MG63 (cell line): ENCODE results near the gene HOXB6. TPM values are rescaled to one million over a fixed set of nuclear protein-coding genes. Genes with fewer than 3 reads are reported as not detected.

Experiments used
- DNase-seq: peaks from one replicate; pipeline ENCODE4 v3.0.0-alpha.2; 2020
- H3K27me3 ChIP-seq: fragments of 250-450 bp; sonication (Bioruptor Pico); 2 replicates; pipeline ENCODE4 v1.5.1; 2020; ENCODE audit warnings: mild to moderate bottlenecking, moderate library complexity
- H3K36me3 ChIP-seq: fragments of 250-450 bp; sonication (Bioruptor Pico); 2 replicates; pipeline ENCODE4 v1.5.1; 2020; ENCODE audit warnings: mild to moderate bottlenecking, moderate library complexity
- H3K4me3 ChIP-seq: fragments of 250-450 bp; sonication (Bioruptor Pico); 2 replicates; pipeline ENCODE4 v1.5.1; 2020; ENCODE audit warnings: mild to moderate bottlenecking, moderate library complexity
- H3K9me3 ChIP-seq: fragments of 250-450 bp; sonication (Bioruptor Pico); 2 replicates; pipeline ENCODE4 v1.5.1; 2020; ENCODE audit warnings: mild to moderate bottlenecking, moderate library complexity
- total RNA-seq: library from RNA; depleted of rRNA; stranded (reverse); fragments of >200 nt; shearing (Covaris generic); gene quantifications from 2 replicates; pipeline ENCODE4 v1.2.3, GENCODE V29; 2014; ENCODE audit warnings: low replicate concordance

Gene HOXB6
- total RNA-seq, 1 experiment from 2014 or later: 7.0 TPM

DNA sequence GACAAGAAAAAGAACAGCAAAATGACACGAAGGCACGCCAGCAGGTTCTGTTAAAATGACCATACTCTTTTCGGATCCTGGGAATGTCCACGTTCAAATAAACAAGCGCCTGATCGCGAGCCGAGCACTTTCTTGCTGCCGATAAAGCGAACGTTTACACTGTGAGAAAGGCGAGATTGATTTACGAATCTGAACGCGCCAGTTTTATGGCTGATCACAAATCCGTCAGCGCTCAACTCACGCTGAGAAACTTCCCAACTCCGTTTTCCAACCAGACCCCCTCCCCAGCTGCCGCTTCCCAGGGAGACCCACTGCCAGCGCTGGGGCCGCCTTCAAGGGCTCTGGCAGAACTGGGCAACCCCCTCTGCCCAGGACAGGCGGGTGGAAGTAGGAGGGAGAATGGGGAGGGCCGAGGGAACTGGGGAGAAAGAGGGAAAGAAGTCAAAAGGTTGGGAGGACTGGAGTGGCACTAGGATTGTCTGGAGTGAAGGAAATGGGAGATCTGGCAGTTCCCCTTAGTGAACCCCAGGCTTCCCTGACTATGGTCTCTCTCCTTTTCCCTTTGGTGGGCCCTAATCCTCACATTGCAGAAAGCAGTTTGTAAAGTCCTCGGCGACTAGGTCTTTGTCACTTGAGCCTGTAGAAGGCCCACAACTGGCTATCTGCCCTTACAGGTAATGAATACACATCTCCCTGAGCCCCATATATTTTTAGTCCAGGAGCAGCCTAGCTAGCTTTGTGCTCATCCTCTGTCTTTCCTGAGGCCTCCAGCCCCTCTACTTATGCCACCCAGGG is 33.6 kb downstream of the HOXB6 start:
- Histone ChIP-seq H3K9me3 (no peaks in the 10 kb centered on the region), H3K4me3 (peak overlapping the region; percentile 34), H3K36me3 (peaks cover 43% of the 10 kb centered on the region), H3K27me3 (no peaks in the 10 kb centered on the region)
- DNase-seq: peak; percentile 65

DNA sequence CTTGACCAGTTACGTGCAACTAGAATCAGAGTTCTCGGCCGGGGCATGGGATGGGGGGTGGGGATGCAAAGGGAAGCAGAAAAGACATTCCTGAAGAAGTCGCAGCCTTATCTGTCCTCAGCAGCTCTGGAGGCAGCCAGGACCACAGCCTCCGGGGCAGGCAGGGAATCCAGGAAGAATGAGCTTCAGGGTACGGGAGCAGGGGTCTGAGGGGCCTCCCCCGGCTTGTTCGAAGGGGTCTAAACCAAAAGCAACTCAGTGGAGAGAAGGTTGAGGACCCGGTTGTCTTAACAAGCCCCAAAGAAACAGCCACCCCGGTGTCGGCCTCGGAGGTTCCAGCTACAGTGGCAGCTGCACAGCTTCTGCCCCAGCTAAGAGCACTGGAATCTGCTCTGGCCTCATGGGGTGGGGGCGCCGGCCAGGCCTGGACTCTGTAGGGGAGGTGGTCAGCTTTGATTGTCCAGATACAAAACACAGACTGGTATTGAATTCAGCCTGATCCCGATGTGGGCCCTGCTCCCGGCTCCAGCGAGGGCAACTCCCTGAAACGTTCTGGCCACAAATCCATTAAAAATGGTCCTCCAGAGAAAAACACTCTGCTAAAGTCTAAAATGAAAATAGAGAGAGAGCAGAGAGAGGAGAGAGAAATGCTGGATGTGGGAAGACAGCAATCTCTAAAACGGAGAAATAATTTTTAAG is 34.3 kb downstream of the HOXB6 start:
- Histone ChIP-seq H3K36me3 (peaks cover 46% of the 10 kb centered on the region), H3K9me3 (no peaks in the 10 kb centered on the region), H3K27me3 (no peaks in the 10 kb centered on the region), H3K4me3 (peak overlapping the region; percentile 34)
- no peak for DNase-seq

DNA sequence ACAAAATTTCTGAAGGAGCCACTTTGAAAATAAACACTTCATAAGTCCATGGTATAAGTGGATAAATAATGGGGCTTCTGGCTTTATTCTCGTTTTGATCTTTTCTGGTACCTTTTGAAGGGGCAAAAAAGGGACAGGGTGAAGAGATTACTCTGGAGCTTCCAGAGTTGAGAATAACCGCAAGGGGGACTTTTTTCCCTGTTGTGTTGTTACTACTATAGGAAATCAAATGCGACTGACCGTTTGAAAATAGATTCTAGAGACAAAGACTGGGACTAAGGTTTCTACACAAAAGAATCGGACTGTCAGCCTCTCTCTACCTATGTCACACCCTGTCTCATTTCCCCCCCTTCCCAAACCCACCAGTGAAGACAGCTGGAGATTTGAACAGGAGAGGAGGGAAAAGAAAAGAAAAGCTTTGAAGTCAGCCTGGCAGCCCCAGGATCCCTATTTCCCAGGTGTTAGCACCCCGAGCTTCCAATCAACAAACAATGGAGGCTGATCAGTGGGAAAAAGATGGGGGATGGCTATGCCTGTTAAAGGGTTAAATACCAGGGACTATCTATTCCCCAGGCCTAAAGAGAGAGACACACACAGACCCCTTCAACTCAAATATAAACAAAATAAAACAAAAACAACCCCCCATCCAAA is 35.0 kb downstream of the HOXB6 start:
- H3K27me3 ChIP-seq: no peaks in the 10 kb centered on the region
- H3K36me3 ChIP-seq: peaks cover 53% of the 10 kb centered on the region
- DNase-seq: no peak
- no peaks in the 10 kb centered on the region for H3K9me3 ChIP-seq
- peak overlapping the region; percentile 34 for H3K4me3 ChIP-seq

DNA sequence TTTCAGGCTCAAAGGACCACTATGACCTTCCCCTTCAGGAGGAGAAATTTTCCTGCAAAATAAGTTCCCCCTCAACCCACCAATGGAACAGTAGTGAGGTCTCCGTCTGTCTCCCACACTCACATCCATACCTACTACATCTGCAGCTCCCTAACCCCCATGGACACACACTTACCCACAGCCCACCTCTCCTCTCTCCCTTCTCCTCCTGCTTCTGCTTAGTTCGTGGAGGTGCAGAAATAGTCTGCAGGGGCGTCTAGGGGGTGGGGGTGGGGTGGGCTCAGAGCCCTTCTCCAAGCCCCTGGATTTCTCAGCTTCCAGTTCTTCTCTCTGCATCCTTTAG is 35.6 kb downstream of the HOXB6 start:
- H3K4me3 ChIP-seq: peak overlapping the region; percentile 36
- no peaks in the 10 kb centered on the region for H3K9me3 ChIP-seq
- DNase-seq: no peak
- peaks cover 57% of the 10 kb centered on the region for H3K36me3 ChIP-seq
- H3K27me3 ChIP-seq: no peaks in the 10 kb centered on the region

DNA sequence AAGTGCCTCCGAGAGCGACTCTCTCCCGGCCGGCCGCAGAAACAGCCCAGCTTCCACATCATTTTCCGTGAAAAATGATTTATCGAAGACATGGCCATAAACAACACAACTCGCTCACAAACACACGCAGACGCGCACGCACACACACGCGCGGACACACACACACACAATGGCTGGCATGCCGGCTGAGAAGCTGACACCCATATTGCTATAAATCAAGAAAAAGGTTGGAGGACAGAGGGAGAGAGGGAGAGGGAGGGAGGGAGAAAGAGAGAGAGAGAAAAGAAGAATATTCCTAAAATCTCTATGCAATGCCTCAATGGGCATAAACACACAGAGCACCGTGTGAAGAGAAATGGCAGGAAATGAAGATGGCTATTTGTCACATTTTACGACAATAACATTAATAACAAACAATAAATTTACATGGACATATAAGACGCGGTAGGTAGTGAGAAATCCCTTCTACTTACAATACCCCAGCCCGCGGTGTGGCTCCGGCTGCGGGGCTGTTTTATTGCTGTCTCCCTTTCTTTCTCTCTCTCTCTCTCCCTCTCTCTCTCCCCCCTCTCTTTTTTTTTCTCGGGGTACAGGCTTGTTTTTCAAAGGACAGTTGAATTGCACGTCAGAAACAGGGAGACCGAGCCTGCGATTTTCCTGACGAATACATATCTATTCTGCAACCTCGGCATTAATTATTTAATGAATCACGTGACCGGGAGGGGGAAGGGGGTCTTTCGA is 36.1 kb downstream of the HOXB6 start:
- Histone ChIP-seq H3K9me3 (no peaks in the 10 kb centered on the region), H3K36me3 (peaks cover 56% of the 10 kb centered on the region), H3K4me3 (peak overlapping the region; percentile 36), H3K27me3 (no peaks in the 10 kb centered on the region)
- no peak for DNase-seq

DNA sequence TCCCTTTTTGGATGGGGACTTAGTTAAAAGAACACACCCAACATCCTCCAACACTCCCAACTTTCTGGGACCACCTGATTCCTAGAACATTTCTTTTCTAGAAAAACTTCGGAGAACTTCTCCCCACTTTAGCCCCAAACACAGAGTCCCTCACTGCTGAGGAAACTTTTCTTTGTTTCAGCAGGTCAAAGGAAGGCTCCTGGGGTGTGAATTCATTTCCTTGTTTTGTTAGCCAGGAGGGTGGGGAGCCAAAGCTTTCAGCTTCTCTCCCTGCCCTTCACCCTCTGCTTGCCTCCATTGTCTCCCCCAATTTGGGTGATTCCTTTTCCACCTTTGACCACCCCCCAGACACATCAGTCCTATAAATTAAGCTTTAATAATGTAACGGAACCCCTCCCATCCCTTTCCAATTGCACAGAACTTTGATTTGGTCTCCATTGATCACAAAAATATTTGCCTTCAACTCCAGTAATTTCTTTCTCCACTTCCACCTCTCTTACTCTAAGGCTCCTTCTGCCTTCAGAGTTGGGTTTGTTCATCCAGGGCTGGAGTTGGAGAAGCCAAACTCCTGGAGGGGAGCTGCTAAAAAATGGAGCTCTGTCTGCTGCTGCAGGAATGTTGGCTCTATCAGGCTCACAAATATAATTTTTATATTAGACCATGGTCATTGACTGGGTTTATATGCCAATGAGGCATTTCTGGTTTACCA is 37.0 kb downstream of the HOXB6 start:
- peak overlapping the region; percentile 36 for H3K4me3 ChIP-seq
- no peaks in the 10 kb centered on the region for H3K9me3 ChIP-seq
- no peaks in the 10 kb centered on the region for H3K27me3 ChIP-seq
- DNase-seq: no peak
- peaks cover 60% of the 10 kb centered on the region for H3K36me3 ChIP-seq

DNA sequence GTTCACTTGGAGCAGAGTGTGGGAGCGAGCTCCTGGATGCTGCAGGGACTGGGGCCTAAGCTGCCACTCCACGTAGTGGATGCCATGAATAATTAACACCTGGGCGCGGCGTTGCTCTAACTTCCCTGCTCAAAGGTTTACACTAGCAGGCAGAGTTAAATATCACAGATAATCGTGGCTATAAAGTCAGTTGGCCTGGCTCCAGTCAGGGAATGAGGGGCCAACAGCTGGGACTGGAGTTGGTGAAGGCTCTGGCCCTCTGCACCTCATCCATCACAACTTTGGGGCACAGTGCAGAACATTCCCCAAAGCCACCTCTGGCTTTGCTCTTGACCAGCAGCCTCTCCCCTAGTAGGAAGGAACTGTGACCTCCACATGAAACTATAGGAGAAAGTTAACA is 37.6 kb downstream of the HOXB6 start:
- Histone ChIP-seq H3K36me3 (peaks cover 63% of the 10 kb centered on the region), H3K4me3 (no peak overlapping the region), H3K27me3 (no peaks in the 10 kb centered on the region), H3K9me3 (no peaks in the 10 kb centered on the region)
- DNase-seq: no peak

DNA sequence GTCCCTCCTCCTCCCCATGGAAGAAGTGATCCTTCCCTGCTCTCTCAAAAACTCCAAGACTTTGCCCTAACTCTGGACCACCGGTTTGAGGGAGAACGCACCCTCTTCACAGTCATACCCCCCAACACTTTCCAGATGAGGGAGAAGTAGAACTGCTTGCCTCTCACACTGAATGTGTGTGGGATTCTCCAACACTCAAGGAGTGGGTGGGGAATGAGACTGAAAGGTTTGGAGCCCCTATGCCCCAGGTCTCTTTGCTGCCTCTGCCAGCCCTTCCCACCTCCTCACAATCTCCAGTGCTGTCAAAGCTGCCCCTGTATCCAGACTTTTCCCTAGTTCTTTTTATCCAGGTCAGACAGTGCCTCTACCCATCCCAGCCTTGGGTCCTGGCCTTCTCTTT is 38.1 kb downstream of the HOXB6 start:
- Histone ChIP-seq H3K36me3 (peaks cover 65% of the 10 kb centered on the region), H3K9me3 (no peaks in the 10 kb centered on the region), H3K4me3 (no peak overlapping the region), H3K27me3 (no peaks in the 10 kb centered on the region)
- no peak for DNase-seq

DNA sequence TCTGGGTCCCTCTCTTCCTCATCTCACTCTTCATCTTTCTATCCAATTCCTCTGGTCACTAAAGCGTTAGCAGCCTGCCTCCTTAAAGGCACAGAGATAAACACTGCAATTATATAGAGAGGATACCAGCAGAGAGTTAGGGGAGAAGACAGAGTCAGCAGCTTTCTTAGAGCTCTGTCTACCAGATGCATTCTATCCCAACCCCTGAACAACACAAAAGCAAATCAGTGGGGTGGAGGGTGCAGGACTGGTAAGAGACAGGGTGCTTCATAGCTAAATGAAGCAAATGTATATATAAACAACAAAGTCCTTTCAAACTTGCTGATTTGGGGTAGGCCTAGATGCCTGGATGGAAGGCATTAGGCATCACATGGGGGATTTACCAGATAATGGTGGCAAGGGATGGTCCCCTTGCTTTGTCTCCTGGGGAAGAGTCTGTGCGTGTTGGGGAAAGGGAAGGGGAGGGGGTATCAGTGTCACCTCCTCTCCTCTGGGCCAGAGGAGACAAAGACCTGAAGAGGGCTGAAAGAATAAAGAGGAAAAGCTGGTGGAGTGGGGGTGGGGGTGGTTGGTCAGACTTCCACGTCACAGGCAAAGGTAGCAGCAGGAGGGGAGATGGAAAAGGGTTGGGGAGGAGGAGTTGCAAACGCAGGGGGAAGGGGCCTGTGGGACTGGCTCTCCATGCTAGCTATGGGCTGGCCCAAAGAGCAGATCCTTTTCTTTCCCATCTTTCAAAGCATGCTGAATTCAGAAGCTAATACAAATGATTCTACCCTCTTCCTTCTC is 38.7 kb downstream of the HOXB6 start:
- Histone ChIP-seq H3K36me3 (peaks cover 66% of the 10 kb centered on the region), H3K9me3 (no peaks in the 10 kb centered on the region), H3K27me3 (no peaks in the 10 kb centered on the region), H3K4me3 (no peak overlapping the region)
- no peak for DNase-seq

DNA sequence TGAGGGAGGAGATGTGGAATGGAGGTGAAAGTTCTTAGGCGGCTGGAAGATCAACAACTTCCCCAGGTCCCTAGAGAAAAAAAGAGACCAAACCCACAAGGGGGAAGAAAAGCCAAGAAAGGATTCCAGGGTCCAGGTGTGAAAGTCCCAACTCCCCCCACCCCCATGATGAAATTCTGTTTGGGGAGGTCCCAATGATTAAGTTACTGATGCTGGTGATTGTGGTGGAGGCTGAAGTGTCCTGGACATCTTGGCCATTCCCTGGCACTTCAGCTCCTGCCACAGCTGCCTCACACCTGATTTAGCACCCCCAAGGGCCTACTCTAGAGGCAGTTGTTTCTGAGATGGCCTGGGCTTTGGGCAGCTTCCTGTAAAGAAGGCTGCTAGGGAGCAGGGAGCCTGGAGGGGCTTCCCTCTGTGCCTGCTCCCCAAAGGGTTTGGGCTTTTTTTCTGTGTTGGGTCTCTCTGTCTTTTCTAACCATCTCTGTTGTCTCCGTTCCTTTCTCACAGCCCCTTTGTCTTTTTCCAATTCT is 39.7 kb downstream of the HOXB6 start:
- peak overlapping the region; percentile 49 for H3K4me3 ChIP-seq
- DNase-seq: no peak
- H3K27me3 ChIP-seq: no peaks in the 10 kb centered on the region
- no peaks in the 10 kb centered on the region for H3K9me3 ChIP-seq
- peaks cover 58% of the 10 kb centered on the region for H3K36me3 ChIP-seq

DNA sequence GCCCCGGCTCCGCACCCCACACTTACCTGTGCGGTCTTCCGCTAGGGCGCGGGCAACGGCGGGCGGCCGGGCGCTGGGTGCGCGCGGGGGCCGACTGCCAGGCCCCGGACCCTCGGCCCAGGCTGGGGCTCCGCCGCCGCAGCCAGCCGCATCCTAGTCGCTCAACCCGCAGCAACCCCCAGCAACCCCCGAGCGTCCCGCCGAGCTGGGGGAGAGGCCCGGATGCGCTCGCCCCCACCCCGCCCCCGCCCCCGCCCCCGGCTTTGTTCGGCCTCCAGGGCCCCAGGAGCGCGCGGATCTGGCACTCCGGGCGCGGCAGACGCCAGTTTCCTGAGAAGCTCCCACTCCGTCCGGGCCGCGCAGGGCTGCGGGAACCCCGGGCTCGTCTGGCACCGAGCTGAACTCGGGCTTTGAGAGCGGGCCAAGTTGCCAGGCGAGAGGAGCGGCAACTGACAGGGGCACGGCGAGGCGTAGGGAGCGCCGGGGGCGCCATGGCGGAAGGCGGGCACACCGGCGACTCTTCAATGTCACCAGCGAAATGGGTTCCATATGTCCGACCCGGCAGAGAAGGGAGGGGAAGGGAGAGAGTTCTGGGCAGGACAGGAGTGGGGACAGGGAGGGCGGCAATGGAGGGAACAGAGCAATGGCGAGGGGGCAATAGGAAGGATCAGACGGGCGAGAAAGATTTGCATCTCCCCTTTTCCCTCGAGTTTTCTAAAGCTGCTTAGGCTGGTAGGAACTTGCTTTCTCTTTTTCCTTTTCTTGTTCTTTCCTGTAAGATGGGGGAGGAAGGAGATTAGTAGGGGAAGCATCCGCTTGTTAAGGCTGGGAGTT is 40.4 kb downstream of the HOXB6 start:
- peaks cover 56% of the 10 kb centered on the region for H3K36me3 ChIP-seq
- H3K27me3 ChIP-seq: no peaks in the 10 kb centered on the region
- peak overlapping the region; percentile 49 for H3K4me3 ChIP-seq
- peak; percentile 72 for DNase-seq
- no peaks in the 10 kb centered on the region for H3K9me3 ChIP-seq

DNA sequence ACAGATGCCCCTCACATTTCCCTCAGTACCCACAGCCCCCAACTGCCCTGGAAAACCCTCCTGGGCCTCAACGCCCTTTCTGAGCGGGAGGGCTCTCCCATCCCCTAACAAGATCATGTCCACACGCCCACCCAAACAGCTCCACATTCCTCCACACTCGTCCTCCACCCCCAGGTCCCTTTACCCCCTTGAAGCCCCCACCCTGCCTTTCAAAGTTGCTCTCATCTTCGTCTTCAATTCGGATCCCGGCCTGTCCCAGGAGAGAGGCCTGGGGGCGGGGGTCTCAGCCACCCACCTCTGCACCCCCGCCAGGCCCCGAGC is 41.0 kb downstream of the HOXB6 start:
- Histone ChIP-seq H3K27me3 (no peaks in the 10 kb centered on the region), H3K4me3 (peak overlapping the region; percentile 39), H3K36me3 (peaks cover 62% of the 10 kb centered on the region), H3K9me3 (no peaks in the 10 kb centered on the region)
- DNase-seq: no peak

DNA sequence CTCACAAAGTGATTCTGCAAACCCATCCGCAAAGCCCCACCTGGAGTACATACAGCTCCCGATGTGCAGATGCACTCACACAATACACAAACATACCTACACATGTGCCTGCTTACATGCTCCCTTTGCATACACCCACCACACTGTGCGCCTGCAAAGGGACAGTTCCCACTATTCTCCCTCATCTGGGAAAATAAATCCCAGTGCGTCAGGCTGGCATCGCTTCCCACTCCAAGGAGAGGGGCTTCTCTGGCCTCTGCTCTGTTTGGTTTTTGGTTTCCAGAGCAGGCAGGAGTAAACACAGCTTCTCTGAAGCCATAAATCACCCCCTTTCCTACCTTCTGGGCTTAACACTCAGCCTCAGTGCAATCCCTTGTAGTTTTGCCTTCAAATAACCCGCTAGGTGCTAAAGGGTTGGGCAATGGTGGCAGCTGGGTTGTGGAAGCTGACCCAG is 41.4 kb downstream of the HOXB6 start:
- H3K27me3 ChIP-seq: no peaks in the 10 kb centered on the region
- H3K9me3 ChIP-seq: no peaks in the 10 kb centered on the region
- peaks cover 66% of the 10 kb centered on the region for H3K36me3 ChIP-seq
- no peak for DNase-seq
- H3K4me3 ChIP-seq: peak overlapping the region; percentile 39

DNA sequence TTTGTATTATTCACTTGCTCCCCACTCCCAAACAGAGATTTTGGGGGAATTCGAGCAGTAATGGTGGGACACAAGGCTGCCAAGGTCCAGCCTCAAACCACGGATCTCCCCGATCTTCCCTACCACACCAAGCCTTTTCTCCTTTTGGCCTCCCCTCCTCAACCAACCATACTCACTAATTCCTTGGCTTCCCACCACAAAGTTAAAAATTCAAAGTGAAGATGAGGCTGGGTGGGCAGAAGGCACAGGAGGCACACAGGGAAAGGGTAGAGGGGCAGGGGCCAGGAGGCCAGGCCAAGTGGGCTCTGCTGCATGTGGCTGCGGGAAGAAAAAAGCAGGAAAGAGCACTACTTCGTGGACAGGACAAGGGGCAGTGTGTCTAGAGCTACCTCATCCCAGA is 41.9 kb downstream of the HOXB6 start:
- H3K4me3 ChIP-seq: peak overlapping the region; percentile 39
- DNase-seq: no peak
- H3K9me3 ChIP-seq: no peaks in the 10 kb centered on the region
- peaks cover 68% of the 10 kb centered on the region for H3K36me3 ChIP-seq
- H3K27me3 ChIP-seq: no peaks in the 10 kb centered on the region
